SK-N-SH treated with all-trans-retinoic acid at 6 μM for 48 hours (cell line): Measurements from ENCODE around the gene ORM1.

Source experiments
- ATAC-seq: fragments of 200-7000 bp; cut with Tn5 transposase; 3 replicates; pipeline ENCODE4 v1.9.1; 2020; ENCODE audit warnings: mild to moderate bottlenecking, moderate library complexity
- ARNTL ChIP-seq: fragments of 450-650 bp; formaldehyde crosslinking; IDR thresholded peaks from 2 replicates; pipeline ENCODE4 v1.5.0; 2020; ENCODE audit warnings: low read depth, mild to moderate bottlenecking, moderate library complexity, borderline replicate concordance
- BACH2 ChIP-seq: fragments of 250-450 bp; sonication (Bioruptor Pico); IDR thresholded peaks from 2 replicates; pipeline ENCODE4 v1.9.0; 2021; ENCODE audit warnings: mild to moderate bottlenecking, borderline replicate concordance
- CREB5 ChIP-seq: fragments of 250-450 bp; sonication (Bioruptor Pico); IDR thresholded peaks from 2 replicates; pipeline ENCODE4 v1.5.1; 2020; ENCODE audit warnings: low read depth, mild to moderate bottlenecking, moderate library complexity
- CSDC2 ChIP-seq: fragments of 250-450 bp; sonication (Bioruptor Pico); IDR thresholded peaks from 2 replicates; pipeline ENCODE4 v1.5.0; 2020; ENCODE audit warnings: mild to moderate bottlenecking, moderate library complexity
- CSRNP3 ChIP-seq: fragments of 250-450 bp; sonication (Bioruptor Pico); IDR thresholded peaks from 2 replicates; pipeline ENCODE4 v1.5.1; 2021; ENCODE audit warnings: mild to moderate bottlenecking, moderate library complexity
- GLIS3 ChIP-seq: fragments of 250-450 bp; sonication (Bioruptor Pico); IDR thresholded peaks from 2 replicates; pipeline ENCODE4 v1.5.0; 2020; ENCODE audit warnings: mild to moderate bottlenecking, moderate library complexity
- OSR1 ChIP-seq: fragments of 250-450 bp; sonication (Bioruptor Pico); IDR thresholded peaks from 2 replicates; pipeline ENCODE4 v1.8.0; 2022; ENCODE audit warnings: moderate library complexity, mild to moderate bottlenecking, inconsistent platforms
- PATZ1 ChIP-seq: fragments of 250-450 bp; sonication (Bioruptor Pico); IDR thresholded peaks from 2 replicates; pipeline ENCODE4 v1.8.0; 2020; ENCODE audit warnings: mild to moderate bottlenecking, moderate library complexity, borderline replicate concordance
- POU6F1 ChIP-seq: fragments of 250-450 bp; sonication (Bioruptor Pico); IDR thresholded peaks from 2 replicates; pipeline ENCODE4 v1.8.0; 2021; ENCODE audit warnings: low read depth, mild to moderate bottlenecking, moderate library complexity, borderline replicate concordance
- PPARA ChIP-seq: fragments of 250-450 bp; sonication (Bioruptor Pico); IDR thresholded peaks from 2 replicates; pipeline ENCODE4 v1.5.0; 2020; ENCODE audit warnings: mild to moderate bottlenecking, borderline replicate concordance
- RARB ChIP-seq: fragments of 250-450 bp; sonication (Bioruptor Pico); IDR thresholded peaks from 2 replicates; pipeline ENCODE4 v1.8.0; 2021; ENCODE audit warnings: mild to moderate bottlenecking, moderate library complexity
- SNAI2 ChIP-seq: fragments of 250-450 bp; sonication (Bioruptor Pico); IDR thresholded peaks from 2 replicates; pipeline ENCODE4 v1.5.0; 2020; ENCODE audit warnings: mild to moderate bottlenecking, moderate library complexity
- TCF4 ChIP-seq: fragments of 250-450 bp; sonication (Bioruptor Pico); IDR thresholded peaks from 2 replicates; pipeline ENCODE4 v1.8.0; 2021; ENCODE audit warnings: mild to moderate bottlenecking, moderate library complexity, borderline replicate concordance
- TOX ChIP-seq: fragments of 250-450 bp; sonication (Bioruptor Pico); IDR thresholded peaks from 2 replicates; pipeline ENCODE4 v1.8.0; 2021; ENCODE audit warnings: mild to moderate bottlenecking, moderate library complexity, borderline replicate concordance
- TSHZ2 ChIP-seq: fragments of 250-450 bp; sonication (Bioruptor Pico); IDR thresholded peaks from 2 replicates; pipeline ENCODE4 v1.5.0; 2020; ENCODE audit warnings: mild to moderate bottlenecking, moderate library complexity
- ZC3H10 ChIP-seq: fragments of 250-450 bp; sonication (Bioruptor Pico); IDR thresholded peaks from 2 replicates; pipeline ENCODE4 v1.5.1; 2021; ENCODE audit warnings: mild to moderate bottlenecking, moderate library complexity
- ZFP3 ChIP-seq: fragments of 250-450 bp; sonication (Bioruptor Pico); IDR thresholded peaks from 2 replicates; pipeline ENCODE4 v1.5.0; 2020; ENCODE audit warnings: mild to moderate bottlenecking, moderate library complexity
- ZFP30 ChIP-seq: fragments of 450-650 bp; formaldehyde crosslinking; IDR thresholded peaks from 2 replicates; pipeline ENCODE4 v1.5.0; 2022; ENCODE audit warnings: mild to moderate bottlenecking, moderate library complexity
- ZNF565 ChIP-seq: fragments of 450-650 bp; formaldehyde crosslinking; conservative IDR thresholded peaks from 2 replicates; pipeline ENCODE4 v1.5.0; 2020; ENCODE audit warnings: low read depth, mild to moderate bottlenecking, moderate library complexity
- ZNF70 ChIP-seq: fragments of 450-650 bp; formaldehyde crosslinking; IDR thresholded peaks from 2 replicates; pipeline ENCODE4 v1.5.0; 2020; ENCODE audit warnings: mild to moderate bottlenecking, moderate library complexity
- ZNF8 ChIP-seq: fragments of 450-650 bp; formaldehyde crosslinking; IDR thresholded peaks from 2 replicates; pipeline ENCODE4 v1.5.0; 2020; ENCODE audit warnings: mild to moderate bottlenecking, moderate library complexity

Gene ORM1

GRCh38 chr9:114351932-114352331, 29.0 kb downstream of the ORM1 start:
- ATAC-seq = no peak
- TF ChIP-seq ZNF8 (CRISPR knock-in tag) = no peak
- TF ChIP-seq ZNF70 (CRISPR knock-in tag) = no peak
- TF ChIP-seq RARB (CRISPR knock-in tag) = no peak
- TF ChIP-seq POU6F1 (CRISPR knock-in tag) = no peak
- no peak for TF ChIP-seq TCF4 (CRISPR knock-in tag)
- no peak for TF ChIP-seq OSR1
- no peak for TF ChIP-seq TOX (CRISPR knock-in tag)
- TF ChIP-seq ZC3H10 = no peak
- TF ChIP-seq CSRNP3 (CRISPR knock-in tag) = no peak
- no peak for TF ChIP-seq PATZ1 (CRISPR knock-in tag)
- no peak for TF ChIP-seq ZFP30
- TF ChIP-seq ARNTL = no peak
- TF ChIP-seq GLIS3 (CRISPR knock-in tag) = no peak
- TF ChIP-seq SNAI2 (CRISPR knock-in tag) = no peak
- no peak for TF ChIP-seq PPARA (CRISPR knock-in tag)
- no peak for TF ChIP-seq ZNF565 (CRISPR knock-in tag)
- TF ChIP-seq BACH2 (CRISPR knock-in tag) = no peak

- no peak for TF ChIP-seq CSDC2 (CRISPR knock-in tag)
- no peak for TF ChIP-seq TSHZ2
- no peak for TF ChIP-seq GLIS3 (CRISPR knock-in tag)
- no peak for TF ChIP-seq SNAI2 (CRISPR knock-in tag)
- TF ChIP-seq PPARA (CRISPR knock-in tag) = no peak
- TF ChIP-seq ZFP30 = no peak
- TF ChIP-seq CREB5 (CRISPR knock-in tag) = no peak
- no peak for TF ChIP-seq POU6F1 (CRISPR knock-in tag)
- no peak for TF ChIP-seq ZFP3 (CRISPR knock-in tag)
- TF ChIP-seq TOX (CRISPR knock-in tag) = no peak
- TF ChIP-seq ZNF565 (CRISPR knock-in tag) = no peak
- ATAC-seq = no peak
Observed at GRCh38 chr9:114355821-114356220, 32.9 kb downstream of the ORM1 start.
